Mesenchymal stem cell (in vitro differentiated cells and primary cell): Measurements from ENCODE around the gene MRC2.
A peak's percentile ranks its signal among the peaks of the same experiment; 100 is the strongest.
"Not testable (repeated sequence)": the region's sequence is repeated elsewhere in the genome, so short reads cannot be mapped to it uniquely, and the experiment has no call there.

Experiments
- DNase-seq: peaks from one replicate; pipeline ENCODE4 v3.0.0-alpha.2; 2013
- H2AFZ ChIP-seq: one replicate; pipeline ENCODE4 v1.6.1; 2013; ENCODE audit warnings: low read depth, mild to moderate bottlenecking, control low read depth, inconsistent platforms, low read length, moderate library complexity
- H2AK5ac ChIP-seq: 2 replicates; pipeline ENCODE4 v1.6.1; 2013; ENCODE audit warnings: low read length, moderate library complexity, mild to moderate bottlenecking, inconsistent platforms; ENCODE audit not compliant: severe bottlenecking
- H2BK120ac ChIP-seq: one replicate; pipeline ENCODE4 v1.6.1; 2013; ENCODE audit warnings: low read depth, mild to moderate bottlenecking, inconsistent platforms, low read length, moderate library complexity
- H2BK12ac ChIP-seq, 2 experiments: one replicate each; pipeline ENCODE4 v1.6.1; 2013; ENCODE audit warnings: inconsistent platforms in 2 of 2, low read length in 2 of 2, mild to moderate bottlenecking in 2 of 2, moderate library complexity in 2 of 2, control low read depth in 1 of 2
- H2BK15ac ChIP-seq: one replicate; pipeline ENCODE4 v1.6.1; 2013; ENCODE audit warnings: mild to moderate bottlenecking, low read depth, inconsistent platforms; ENCODE audit not compliant: poor library complexity, severe bottlenecking
- H2BK5ac ChIP-seq: 2 replicates; pipeline ENCODE4 v1.6.1; 2013; ENCODE audit warnings: low read depth, mild to moderate bottlenecking, low read length, control low read depth, inconsistent platforms; ENCODE audit not compliant: poor library complexity, severe bottlenecking
- H3K14ac ChIP-seq, 2 experiments: one replicate each; pipeline ENCODE4 v1.6.1; 2013; ENCODE audit warnings: inconsistent platforms in 2 of 2, low read length in 2 of 2, control low read depth in 1 of 2, mild to moderate bottlenecking in 1 of 2, moderate library complexity in 1 of 2
- H3K18ac ChIP-seq, 2 experiments: one replicate each; pipeline ENCODE4 v1.6.1; 2013; ENCODE audit warnings: inconsistent platforms in 2 of 2, low read length in 2 of 2, control low read depth in 1 of 2, low read depth in 1 of 2, mild to moderate bottlenecking in 1 of 2
- H3K23ac ChIP-seq, 2 experiments: one replicate each; pipeline ENCODE4 v1.6.1; 2013; ENCODE audit warnings: inconsistent platforms in 2 of 2, low read length in 2 of 2, mild to moderate bottlenecking in 2 of 2, moderate library complexity in 2 of 2, control low read depth in 1 of 2
- H3K27ac ChIP-seq: 2 replicates; pipeline ENCODE4 v1.5.1; 2013; ENCODE audit warnings: mild to moderate bottlenecking, moderate library complexity, low read length, control low read depth, inconsistent platforms; ENCODE audit not compliant: poor library complexity, severe bottlenecking
- H3K27me3 ChIP-seq, 2 experiments: 2 replicates each; pipeline versions ENCODE4 v1.6.1 to v1.7.0; 2013; ENCODE audit warnings: low read length in 2 of 2, mild to moderate bottlenecking in 2 of 2, moderate library complexity in 2 of 2, control low read depth in 1 of 2, inconsistent platforms in 1 of 2; ENCODE audit not compliant: control insufficient read depth in 1 of 2, insufficient read depth in 1 of 2
- H3K36me3 ChIP-seq, 2 experiments: 2 replicates each; pipeline versions ENCODE4 v1.6.1 to v1.7.0; 2013; ENCODE audit warnings: low read length in 2 of 2, control low read depth in 1 of 2, inconsistent platforms in 1 of 2, low read depth in 1 of 2, mild to moderate bottlenecking in 1 of 2; ENCODE audit not compliant: insufficient read depth in 2 of 2, control insufficient read depth in 1 of 2
- H3K4ac ChIP-seq, 2 experiments: one replicate each; pipeline ENCODE4 v1.6.1; 2013; ENCODE audit warnings: inconsistent platforms in 2 of 2, low read length in 2 of 2, mild to moderate bottlenecking in 2 of 2, moderate library complexity in 2 of 2, control low read depth in 1 of 2, low read depth in 1 of 2
- H3K4me1 ChIP-seq: 2 replicates; pipeline ENCODE4 v1.6.1; 2013; ENCODE audit warnings: low read depth, low read length, control low read depth; ENCODE audit not compliant: control insufficient read depth, insufficient read depth
- H3K4me2 ChIP-seq: 2 replicates; pipeline ENCODE4 v1.6.1; 2013; ENCODE audit warnings: low read length, mild to moderate bottlenecking, inconsistent platforms; ENCODE audit not compliant: poor library complexity, severe bottlenecking
- H3K4me3 ChIP-seq, 2 experiments: 2 replicates each; pipeline versions ENCODE4 v1.5.1 to v1.7.0; 2013; ENCODE audit warnings: low read length in 2 of 2, mild to moderate bottlenecking in 2 of 2, control low read depth in 1 of 2, low read depth in 1 of 2; ENCODE audit not compliant: insufficient read depth in 1 of 2
- H3K79me1 ChIP-seq: replicated peaks from 2 replicates; pipeline ENCODE4 v1.6.1; 2013; ENCODE audit warnings: mild to moderate bottlenecking, control low read depth, low read length, inconsistent platforms; ENCODE audit not compliant: poor library complexity, severe bottlenecking
- H3K9ac ChIP-seq: 2 replicates; pipeline ENCODE4 v1.7.0; 2013; ENCODE audit warnings: mild to moderate bottlenecking, low read length, moderate library complexity
- H3K9me3 ChIP-seq: 2 replicates; pipeline ENCODE4 v1.7.0; 2013; ENCODE audit warnings: mild to moderate bottlenecking, low read length; ENCODE audit not compliant: control insufficient read depth
- H4K8ac ChIP-seq: one replicate; pipeline ENCODE4 v1.6.1; 2013; ENCODE audit warnings: inconsistent platforms, mild to moderate bottlenecking, low read length, moderate library complexity
- H4K91ac ChIP-seq: one replicate; pipeline ENCODE4 v1.6.1; 2013; ENCODE audit warnings: mild to moderate bottlenecking, low read length, inconsistent platforms
- WGBS: methylation state at CpG from one replicate; pipeline ENCODE4 v1.1.7; 2013; ENCODE audit warnings: mixed read lengths; 5-methylcytosine and 5-hydroxymethylcytosine counted together

The MRC2 gene

DNA sequence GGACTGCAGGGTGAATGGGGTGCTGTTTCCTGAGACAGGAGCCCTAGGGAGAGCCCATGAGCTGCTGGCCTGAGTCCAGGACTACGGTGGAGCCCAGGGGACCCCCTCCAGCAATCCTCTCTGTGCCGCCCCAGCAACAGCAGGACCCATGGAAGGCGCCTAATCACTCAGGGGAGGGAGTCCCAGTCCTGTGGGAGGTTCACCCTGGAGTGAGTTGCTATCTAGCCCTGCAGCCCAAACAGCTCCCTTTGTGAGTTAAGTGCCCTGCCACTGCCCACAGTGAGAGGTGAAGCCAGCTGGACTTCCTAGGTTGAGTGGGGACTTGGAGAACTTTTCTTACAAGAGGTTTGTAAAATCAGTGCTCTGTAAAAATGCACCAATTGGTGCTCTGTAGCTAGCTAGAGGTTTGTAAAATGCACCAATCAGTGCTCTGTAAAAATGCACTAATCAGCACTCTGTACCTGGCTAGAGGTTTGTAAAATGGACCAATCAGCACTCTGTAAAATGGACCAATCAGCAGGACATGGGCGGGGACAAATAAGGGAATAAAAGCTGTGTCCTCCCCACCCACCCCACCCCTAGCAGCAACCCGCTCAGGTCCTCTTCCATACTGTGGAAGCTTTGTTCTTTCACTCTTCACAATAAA, 67.7 kb downstream of the MRC2 start:
- not testable (repeated sequence) for H3K4ac ChIP-seq, DNase-seq, H2BK12ac ChIP-seq, H4K91ac ChIP-seq, H3K27me3 ChIP-seq, H3K9ac ChIP-seq, H2AK5ac ChIP-seq, H3K79me1 ChIP-seq, H4K8ac ChIP-seq, H3K9me3 ChIP-seq, H2BK15ac ChIP-seq, H2AFZ ChIP-seq, H2BK120ac ChIP-seq, H3K23ac ChIP-seq, H3K27ac ChIP-seq, H3K18ac ChIP-seq, H3K4me2 ChIP-seq, H3K14ac ChIP-seq, H3K4me3 ChIP-seq, H2BK5ac ChIP-seq, H3K4me1 ChIP-seq
- peaks cover 24 to 38% of the 10 kb centered on the region in 2 experiments for H3K36me3 ChIP-seq
- 100% methylated on average over 5 of the region's 5 CpGs for WGBS

DNA sequence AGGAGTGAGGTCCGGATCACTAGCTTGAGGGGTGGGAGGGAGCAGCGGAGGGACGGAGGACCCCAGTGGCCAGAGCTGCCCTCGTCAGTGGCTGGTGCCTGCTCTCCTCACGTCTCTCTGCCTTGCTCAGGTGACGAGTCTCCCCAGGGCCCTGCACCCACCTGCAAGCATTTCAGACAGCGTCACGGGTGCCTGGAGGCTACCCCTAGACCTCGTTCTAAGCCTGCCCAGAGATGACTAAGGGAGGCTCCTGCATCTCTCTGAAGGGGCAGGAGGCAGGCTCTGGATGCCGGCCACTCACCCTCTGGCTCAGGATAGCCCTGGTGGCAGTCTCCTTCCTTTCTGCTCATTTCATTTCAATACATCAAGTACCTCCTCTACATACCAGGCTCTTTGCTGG, 68.8 kb downstream of the MRC2 start:
- Histone ChIP-seq H4K8ac (no peak overlapping the region), H3K27me3 (no peaks in the 10 kb centered on the region), H2BK15ac (no peak overlapping the region), H4K91ac (no peak overlapping the region), H3K4me3 (no peak overlapping the region), H3K9me3 (no peaks in the 10 kb centered on the region), H3K36me3 (peaks cover 14 to 28% of the 10 kb centered on the region in 2 experiments), H2BK5ac (no peak overlapping the region), H3K4me1 (peaks cover 5% of the 10 kb centered on the region), H3K23ac (no peak overlapping the region), H3K4ac (no peak overlapping the region), H2AFZ (no peak overlapping the region), H2BK120ac (no peak overlapping the region), H3K18ac (no peak overlapping the region), H3K14ac (no peak overlapping the region), H3K9ac (no peak overlapping the region), H3K4me2 (no peak overlapping the region), H2BK12ac (no peak overlapping the region), H2AK5ac (no peak overlapping the region), H3K27ac (no peak overlapping the region), H3K79me1 (no peaks in the 10 kb centered on the region)
- DNase-seq = no peak
- 95% methylated on average over 10 of the region's 10 CpGs for WGBS

DNA sequence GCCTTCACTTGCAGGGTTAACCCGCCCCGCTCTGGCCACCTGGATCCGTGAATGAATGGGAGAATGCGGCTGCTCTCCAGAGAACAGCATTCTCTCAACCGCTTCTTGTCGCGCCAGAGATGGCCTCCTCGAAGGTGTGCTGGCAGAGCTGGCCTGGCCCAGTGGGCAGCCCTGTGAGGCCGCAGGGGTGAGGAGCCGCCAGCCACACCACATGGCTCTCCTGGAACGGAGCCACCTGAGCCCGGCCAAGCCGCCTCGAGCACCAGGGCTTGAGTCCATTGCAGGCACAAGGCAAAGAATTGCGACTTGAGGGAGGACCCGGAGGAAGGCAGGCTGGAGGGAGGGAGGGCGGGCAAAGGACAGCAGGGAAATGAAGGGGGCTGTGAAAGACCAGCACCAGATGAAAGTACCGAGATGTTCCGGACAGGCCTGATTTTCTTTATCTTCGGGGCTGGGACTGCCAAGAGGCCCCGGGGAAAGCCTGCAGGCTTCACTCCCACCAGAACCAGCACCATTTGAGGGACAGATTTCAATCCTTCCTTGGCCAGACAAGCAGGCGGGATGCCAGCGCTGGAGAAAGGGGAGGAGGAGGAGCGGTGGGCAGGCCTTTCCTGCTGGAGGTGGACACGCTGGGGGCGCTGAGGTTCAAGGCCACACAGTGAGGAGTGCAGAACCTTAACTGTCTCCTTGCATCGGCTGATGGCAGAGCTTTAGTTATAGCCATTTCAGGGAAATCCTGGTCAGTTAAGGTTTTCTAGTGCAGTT, 69.4 kb downstream of the MRC2 start:
- Histone ChIP-seq H3K4me1 (peaks cover 5% of the 10 kb centered on the region), H3K27ac (no peak overlapping the region), H3K14ac (no peak overlapping the region), H3K36me3 (peaks cover 10 to 23% of the 10 kb centered on the region in 2 experiments), H3K9me3 (no peaks in the 10 kb centered on the region), H3K23ac (no peak overlapping the region), H2AK5ac (no peak overlapping the region), H4K8ac (no peak overlapping the region), H3K9ac (peak overlapping the region; percentile 29), H3K79me1 (no peaks in the 10 kb centered on the region), H2BK5ac (no peak overlapping the region), H2BK15ac (no peak overlapping the region), H3K27me3 (no peaks in the 10 kb centered on the region), H4K91ac (no peak overlapping the region), H3K4me2 (no peak overlapping the region), H3K4me3 (no peak overlapping the region), H2AFZ (no peak overlapping the region), H2BK12ac (no peak overlapping the region), H2BK120ac (no peak overlapping the region), H3K18ac (no peak overlapping the region), H3K4ac (no peak overlapping the region)
- no peak for DNase-seq
- 90% methylated on average over 26 of the region's 27 CpGs for WGBS

DNA sequence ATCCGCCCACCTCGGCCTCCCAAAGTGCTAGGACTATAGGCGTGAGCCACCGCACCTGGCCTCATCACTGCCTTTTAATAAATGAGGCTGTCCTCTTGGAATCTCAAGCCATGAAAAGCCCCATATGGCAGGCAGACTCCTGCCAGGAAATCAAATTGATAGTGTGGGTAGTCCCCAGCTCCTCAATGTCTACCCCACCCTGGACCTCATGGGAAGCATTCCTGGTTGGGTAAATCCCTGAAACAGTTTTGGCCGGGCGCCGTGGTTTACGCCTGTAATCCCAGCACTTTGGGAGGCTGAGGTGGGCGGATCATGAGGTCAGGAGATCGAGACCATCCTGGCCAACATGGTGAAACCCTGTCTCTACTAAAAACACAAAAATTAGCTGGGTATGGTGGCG, 71.0 kb downstream of the MRC2 start:
- not testable (repeated sequence) for H3K9me3 ChIP-seq, H3K27me3 ChIP-seq, H3K79me1 ChIP-seq, H3K14ac ChIP-seq, H2BK5ac ChIP-seq, H2AK5ac ChIP-seq, H2BK15ac ChIP-seq, H3K4me2 ChIP-seq, H3K4ac ChIP-seq, H4K8ac ChIP-seq, H3K4me3 ChIP-seq, H4K91ac ChIP-seq, DNase-seq, H2BK12ac ChIP-seq, H3K18ac ChIP-seq, H3K36me3 ChIP-seq, H3K27ac ChIP-seq, H2AFZ ChIP-seq, H2BK120ac ChIP-seq, H3K9ac ChIP-seq, H3K23ac ChIP-seq
- 92% methylated on average over 10 of the region's 11 CpGs for WGBS
- peaks cover 11% of the 10 kb centered on the region for H3K4me1 ChIP-seq
